GM12878 (cell line): Measurements from ENCODE around the gene GGPS1. TPM values are rescaled to one million over a fixed set of nuclear protein-coding genes. Genes with fewer than 3 reads are reported as not detected.
"Not testable (repeated sequence)": the region's sequence is repeated elsewhere in the genome, so short reads cannot be mapped to it uniquely, and the experiment has no call there.

Experiments
- ATAC-seq: fragments of 200-7000 bp; cut with Tn5 transposase; 3 replicates; pipeline ENCODE4 v1.9.1; 2020; ENCODE audit warnings: mild to moderate bottlenecking, moderate library complexity
- BruUV-seq: library from RNA; stranded (reverse); fragments of 400-500 nt; replicated peaks from 2 replicates; lab custom pipeline; 2021; lab: Mats Ljungman, UMichigan
- CTCF ChIA-PET: fragments of 300-600 bp; sonication (Branson Sonifier 250); formaldehyde crosslinking; extraction: SDS; loops from one replicate; lab custom pipeline; 2021; ENCODE audit warnings: inconsistent platforms; lab: Yijun Ruan, JAX
- POLR2A ChIA-PET: fragments of 350-600 bp; formaldehyde crosslinking; extraction: SDS; loops from one replicate; lab custom pipeline; 2021; ENCODE audit warnings: inconsistent platforms; lab: Charles Lee
- RAD21 ChIA-PET: fragments of 300-600 bp; sonication (Branson Sonifier 250); formaldehyde crosslinking; loops from one replicate; lab custom pipeline; 2023; ENCODE audit warnings: antibody characterized with exemption; ENCODE audit not compliant: unreplicated experiment; lab: Charles Lee
- SMC1A ChIA-PET: fragments of 300-600 bp; sonication (Branson Sonifier 250); formaldehyde crosslinking; loops from one replicate; lab custom pipeline; 2023; ENCODE audit not compliant: unreplicated experiment, uncharacterized antibody; lab: Charles Lee
- DNase-seq: peaks from one replicate; pipeline ENCODE4 v3.0.0-alpha.2; 2011; ENCODE audit warnings: low read depth, low spot score
- FAIRE-seq: peaks from 3 replicates; lab custom pipeline; 2011; peaks lifted over from hg19 to GRCh38; lab: Jason Lieb, UNC
- H2AFZ ChIP-seq: 2 replicates; pipeline ENCODE4 v1.6.0; 2011; ENCODE audit warnings: low read depth, low read length, control low read depth; ENCODE audit not compliant: control insufficient read depth
- H3K27ac ChIP-seq: 2 replicates; pipeline ENCODE4 v1.5.1; 2011; ENCODE audit warnings: control low read depth; ENCODE audit not compliant: control insufficient read depth, insufficient read depth
- H3K27me3 ChIP-seq, 2 experiments: replicated peaks in 1 of 2; 2 replicates each; pipeline versions ENCODE4 v1.6.0 to v1.6.1; 2011; ENCODE audit warnings: low read length in 1 of 2; ENCODE audit not compliant: control insufficient read depth in 2 of 2, insufficient read depth in 2 of 2
- H3K36me3 ChIP-seq, 2 experiments: 2 replicates each; pipeline ENCODE4 v1.5.1; 2011; ENCODE audit warnings: low read length in 1 of 2; ENCODE audit not compliant: control insufficient read depth in 2 of 2, insufficient read depth in 2 of 2
- H3K4me1 ChIP-seq: 2 replicates; pipeline ENCODE4 v1.6.1; 2011; ENCODE audit warnings: mild to moderate bottlenecking, low read length, moderate library complexity, mixed read lengths; ENCODE audit not compliant: control insufficient read depth, insufficient read depth
- H3K4me2 ChIP-seq: 2 replicates; pipeline ENCODE4 v1.6.0; 2011; ENCODE audit warnings: control low read depth; ENCODE audit not compliant: control insufficient read depth, insufficient read depth
- H3K4me3 ChIP-seq: fragments of 200-600 bp; sonication (generic); 2 replicates; pipeline ENCODE4 v1.5.1; 2016
- H3K79me2 ChIP-seq: 2 replicates; pipeline ENCODE4 v1.6.0; 2011; ENCODE audit warnings: low read length; ENCODE audit not compliant: control insufficient read depth, insufficient read depth
- H3K9ac ChIP-seq: 2 replicates; pipeline ENCODE4 v1.8.0; 2011; ENCODE audit warnings: low read length, control low read depth, mixed read lengths; ENCODE audit not compliant: control insufficient read depth, insufficient read depth
- H3K9me3 ChIP-seq: replicated peaks from 3 replicates; pipeline ENCODE4 v1.5.1; 2011; ENCODE audit warnings: mild to moderate bottlenecking, low read length; ENCODE audit not compliant: control insufficient read depth, insufficient read depth
- H4K20me1 ChIP-seq: 2 replicates; pipeline ENCODE4 v1.6.0; 2011; ENCODE audit not compliant: control insufficient read depth, insufficient read depth
- BRCA1 ChIP-seq: IDR thresholded peaks from 2 replicates; pipeline ENCODE4 v1.6.1; 2011; ENCODE audit warnings: low read depth, low read length, improper control_type of control experiment
- CHD4 ChIP-seq: fragments of 200-600 bp; sonication (generic); IDR thresholded peaks from 2 replicates; pipeline ENCODE4 v1.6.1; 2016; ENCODE audit warnings: mild to moderate bottlenecking
- CREM ChIP-seq: IDR thresholded peaks from 2 replicates; pipeline ENCODE4 v1.6.1; 2014; ENCODE audit warnings: antibody characterized with exemption, low read depth
- FOS ChIP-seq: IDR thresholded peaks from 3 replicates; pipeline ENCODE4 v1.6.1; 2011; ENCODE audit warnings: borderline replicate concordance; ENCODE audit not compliant: insufficient read length; ENCODE audit errors: extremely low read depth
- IKZF2 ChIP-seq, 2 experiments: fragments of 450-650 bp; IDR thresholded peaks; 2 replicates each; pipeline ENCODE4 v1.6.1; 2017; ENCODE audit warnings: mild to moderate bottlenecking in 2 of 2, moderate library complexity in 2 of 2
- NFXL1 ChIP-seq: fragments of 450-650 bp; IDR thresholded peaks from 2 replicates; pipeline ENCODE4 v1.6.1; 2017; ENCODE audit warnings: antibody characterized with exemption, mild to moderate bottlenecking, borderline replicate concordance
- POLR2AphosphoS5 ChIP-seq: IDR thresholded peaks from 2 replicates; pipeline ENCODE4 v1.6.1; 2011; ENCODE audit warnings: mild to moderate bottlenecking, low read length, inconsistent platforms
- RAD21 ChIP-seq: IDR thresholded peaks from 2 replicates; pipeline ENCODE4 v1.6.1; 2011; ENCODE audit warnings: mild to moderate bottlenecking, low read depth, low read length, moderate library complexity; ENCODE audit not compliant: insufficient read depth
- RELA ChIP-seq: fragments of 450-650 bp; IDR thresholded peaks from 2 replicates; pipeline ENCODE4 v1.8.0; 2014; ENCODE audit warnings: borderline replicate concordance; ENCODE audit not compliant: partially characterized antibody
- SKIL ChIP-seq: fragments of 450-650 bp; IDR thresholded peaks from 2 replicates; pipeline ENCODE4 v1.6.1; 2017; ENCODE audit warnings: mild to moderate bottlenecking, low read depth, inconsistent platforms; ENCODE audit not compliant: poor library complexity, severe bottlenecking
- TARDBP ChIP-seq: IDR thresholded peaks from 2 replicates; pipeline ENCODE4 v1.6.1; 2016; ENCODE audit warnings: borderline replicate concordance
- YBX1 ChIP-seq: fragments of 450-650 bp; IDR thresholded peaks from 2 replicates; pipeline ENCODE4 v1.6.1; 2016; ENCODE audit warnings: antibody characterized with exemption
- WGBS: methylation state at CpG from one replicate; pipeline ENCODE4 v1.1.6; 2016; ENCODE audit warnings: low lambda C conversion rate; ENCODE audit not compliant: insufficient replicate concordance, insufficient coverage; ENCODE audit errors: missing lambda C conversion rate; 5-methylcytosine and 5-hydroxymethylcytosine counted together
- in situ Hi-C: fragments of 300-500 bp; cut with MboI; formaldehyde crosslinking; loops from 9 replicates; pipeline ENCODE4 v1.14.3; 2018; ENCODE audit warnings: mixed read lengths
- intact Hi-C: fragments of 100-400 bp; cut with micrococcal nuclease; formaldehyde crosslinking; loops from one replicate; pipeline ENCODE4 v1.14.2; 2022; ENCODE audit not compliant: unreplicated experiment
- polyA plus RNA-seq, 11 experiments: library from polyadenylated mRNA; depleted of rRNA in 4 of 11; unstranded in 6 of 11; stranded (reverse) in 5 of 11; fragments of >200 nt; fragmentation: Nextera tagmentation in 4 of 11; fragmentation: Illumina TruSeq in 1 of 11; extraction: Ambion mirVana in 4 of 11; extraction: Trizol in 1 of 11; gene quantifications; 1 replicate in 1 of 11; 2 replicates in 10 of 11; pipeline versions ENCODE4 v1.2.1 to v1.2.3, GENCODE V29; 2011 to 2016; ENCODE audit warnings: inconsistent platforms in 2 of 11, missing spikeins in 2 of 11, low read depth in 1 of 11
- total RNA-seq, 4 experiments: library from RNA; depleted of rRNA in 3 of 4; stranded (reverse); fragments of >200 nt in 3 of 4; fragmentation: Illumina TruSeq in 1 of 4; extraction: Trizol in 1 of 4; gene quantifications; 2 replicates each; pipeline versions ENCODE4 v1.2.1 to v1.2.3, GENCODE V29; 2013 to 2021

The GGPS1 gene
- total and polyA plus RNA-seq, 10 of the 15 experiments (the other 5 are each of a cell fraction or from before 2014, with no cell fraction given): 15.1 to 36.0 (median 25.3) TPM

- Histone ChIP-seq H3K9me3 (no peaks in the 10 kb centered on the region), H3K79me2 (peaks cover 76% of the 10 kb centered on the region), H4K20me1 (peaks cover 6% of the 10 kb centered on the region), H3K36me3 (no peaks in the 10 kb centered on the region; a peak in 3 of 4 replicates), H3K9ac (no peak overlapping the region), H2AFZ (no peak overlapping the region), H3K27me3 (no peaks in the 10 kb centered on the region), H3K4me2 (no peak overlapping the region), H3K4me1 (peaks cover 14% of the 10 kb centered on the region), H3K27ac (no peak overlapping the region), H3K4me3 (no peak overlapping the region)
- no peak for TF ChIP-seq BRCA1
- no peak for TF ChIP-seq SKIL
- no peak for TF ChIP-seq POLR2AphosphoS5
- TF ChIP-seq IKZF2 (IDR thresholded peaks at IDR 0.05): no peak
- no peak for TF ChIP-seq YBX1
- TF ChIP-seq RELA: no peak
- no peak for TF ChIP-seq FOS
- TF ChIP-seq CHD4: no peak
- no peak for TF ChIP-seq NFXL1
- no peak for TF ChIP-seq CREM
- no peak for TF ChIP-seq TARDBP
- TF ChIP-seq RAD21: no peak
- intact Hi-C loops (no loop called here), in situ Hi-C loops (no loop called here)
- 98% methylated on average over 15 of the region's 15 CpGs for WGBS
- DNase-seq: no peak
- ChIA-PET CTCF (interaction anchor here (0.7 to 1.6 kb wide), 5 partner anchors 9 to 173 kb away, joined by 3 to 6 read pairs (median 3); no protein-coding TSS in a partner anchor), RAD21 (no interaction called here), SMC1A (interaction anchor here (1.1 to 1.5 kb wide), 2 partner anchors 12 to 34 kb away, joined by 3 read pairs; no protein-coding TSS in a partner anchor), POLR2A (interaction anchor here (1.1 kb wide), 1 partner anchor 45 kb away, joined by 3 read pairs; no protein-coding TSS in a partner anchor)
- BruUV-seq: no TSS peak
- ATAC-seq: no peak
- no peak for FAIRE-seq
Observed at GRCh38 chr1:235280467-235280866, 47.9 kb upstream of the GGPS1 start.

- in situ Hi-C loops, BruUV-seq, H3K27ac ChIP-seq, H3K9me3 ChIP-seq, H3K36me3 ChIP-seq, H3K4me1 ChIP-seq, intact Hi-C loops, RAD21 ChIA-PET, H3K4me2 ChIP-seq, ATAC-seq, H2AFZ ChIP-seq, H4K20me1 ChIP-seq, H3K27me3 ChIP-seq, H3K4me3 ChIP-seq, DNase-seq, H3K9ac ChIP-seq, FAIRE-seq: not testable (repeated sequence)
- peaks cover 74% of the 10 kb centered on the region for H3K79me2 ChIP-seq
- CTCF ChIA-PET: interaction anchor here (0.8 to 1.1 kb wide), 2 partner anchors 10 to 25 kb away, joined by 3 to 4 read pairs; no protein-coding TSS in a partner anchor
- SMC1A ChIA-PET: interaction anchor here (0.9 to 1.0 kb wide), 2 partner anchors 8 to 9 kb away, joined by 3 to 4 read pairs; no protein-coding TSS in a partner anchor
- POLR2A ChIA-PET: interaction anchor here (0.7 to 1.0 kb wide), 2 partner anchors 9 to 42 kb away, joined by 3 read pairs; no protein-coding TSS in a partner anchor
- WGBS: 95% methylated on average over 13 of the region's 13 CpGs
Observed at GRCh38 chr1:235283636-235284035, 44.7 kb upstream of the GGPS1 start.
